ENCODE data around the gene LDAH. TPM values are rescaled to one million over a fixed set of nuclear protein-coding genes. Genes with fewer than 3 reads are reported as not detected.

The LDAH gene
- total RNA-seq, 1 donor from 2014 or later, result 18.3 TPM

DNA sequence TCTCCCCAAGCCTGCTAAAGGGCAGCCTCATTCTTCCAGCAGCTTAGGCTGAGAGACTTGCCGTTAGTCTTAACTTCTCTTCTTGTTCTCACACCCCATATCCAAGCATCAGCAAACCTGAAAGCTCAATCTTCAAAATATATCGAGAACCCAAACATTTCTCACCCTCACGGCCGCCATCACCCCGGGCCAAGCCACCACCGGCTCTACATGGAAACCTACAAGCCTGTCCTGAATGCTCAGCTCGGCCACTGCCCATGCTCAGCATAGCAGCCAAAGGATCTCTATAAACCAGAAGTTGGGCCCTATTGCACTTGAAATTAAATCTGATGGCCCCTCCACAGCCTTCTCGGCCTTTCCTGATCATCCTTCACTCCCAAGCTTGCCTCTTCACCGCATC is 174.1 kb downstream of the LDAH start:
- DNase-seq (ENCODE audit: low spot score), result no peak
- no peak for ATAC-seq
- intact Hi-C loops (cut with DNase I), result loop anchor here (10.0 kb wide), 1 partner anchor 264 kb away; no protein-coding TSS in a partner anchor

DNA sequence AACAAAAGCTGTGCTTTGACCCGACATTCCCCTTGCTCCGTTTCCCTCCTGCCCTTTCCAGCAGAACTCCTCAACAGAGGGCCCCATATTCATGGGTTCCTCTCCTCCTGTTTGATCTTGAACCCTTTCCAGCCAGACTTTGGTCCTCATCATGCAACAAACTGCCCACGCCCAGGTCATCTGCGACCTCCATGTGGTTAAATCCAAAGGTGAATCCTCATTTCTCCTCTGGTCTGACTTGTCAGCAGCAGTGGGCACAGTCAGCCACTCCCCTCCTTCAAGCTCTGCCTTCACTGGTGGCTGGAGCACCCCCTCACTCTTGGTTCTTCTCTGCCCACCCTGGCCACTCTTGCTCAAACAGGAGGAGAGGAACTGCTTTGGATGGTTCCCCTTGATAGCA is 174.7 kb downstream of the LDAH start:
- DNase-seq (ENCODE audit: low spot score) (no peak), ATAC-seq (no peak)
- intact Hi-C loops (cut with DNase I), result loop anchor here (10.0 kb wide), 1 partner anchor 263 kb away; no protein-coding TSS in a partner anchor

DNA sequence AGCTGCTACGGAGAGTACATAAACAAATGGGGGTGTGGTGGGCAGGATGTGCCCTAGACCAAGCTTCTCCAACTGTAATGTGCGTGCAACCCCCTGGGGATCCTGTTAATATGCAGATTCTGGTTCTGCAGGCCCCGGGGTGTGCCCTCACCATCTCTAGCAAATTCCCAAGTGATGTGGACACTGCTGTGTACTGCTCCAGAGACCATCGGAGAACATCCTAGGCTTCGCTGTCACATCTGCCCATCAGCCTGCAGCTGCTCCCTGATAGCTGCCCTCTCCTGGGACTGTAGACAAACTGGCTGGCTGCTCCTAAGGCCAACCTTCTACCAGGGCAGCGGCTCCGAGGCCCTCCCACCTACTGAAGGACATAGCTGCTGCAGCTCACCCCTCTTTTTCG is 175.2 kb downstream of the LDAH start:
- ATAC-seq (no peak), DNase-seq (ENCODE audit: low spot score) (no peak)
- intact Hi-C loops (cut with DNase I), result loop anchor here (10.0 kb wide), 1 partner anchor 263 kb away; no protein-coding TSS in a partner anchor

DNA sequence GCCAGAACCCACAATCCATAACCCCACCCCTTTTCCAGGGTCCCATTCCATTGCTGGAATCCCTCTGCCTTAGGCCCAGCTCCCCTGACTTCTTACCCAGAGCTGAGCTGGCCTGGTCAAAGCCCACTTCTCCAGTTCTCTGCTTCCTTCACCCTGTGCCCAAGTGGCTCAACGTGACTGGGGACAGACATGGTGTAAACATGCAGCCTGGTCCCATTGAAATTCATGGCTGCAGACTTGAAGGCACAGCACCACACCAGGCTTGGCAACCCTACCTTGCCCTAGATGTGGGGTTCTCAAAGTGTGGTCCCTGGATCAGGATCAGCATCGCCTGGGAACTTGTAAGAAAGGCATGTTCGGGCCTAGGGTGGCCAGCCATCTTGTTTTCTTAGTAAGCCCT is 175.7 kb downstream of the LDAH start:
- no peak for ATAC-seq
- intact Hi-C loops (cut with DNase I), result loop anchor here (10.0 kb wide), 1 partner anchor 262 kb away; no protein-coding TSS in a partner anchor
- no peak for DNase-seq (ENCODE audit: low spot score)

DNA sequence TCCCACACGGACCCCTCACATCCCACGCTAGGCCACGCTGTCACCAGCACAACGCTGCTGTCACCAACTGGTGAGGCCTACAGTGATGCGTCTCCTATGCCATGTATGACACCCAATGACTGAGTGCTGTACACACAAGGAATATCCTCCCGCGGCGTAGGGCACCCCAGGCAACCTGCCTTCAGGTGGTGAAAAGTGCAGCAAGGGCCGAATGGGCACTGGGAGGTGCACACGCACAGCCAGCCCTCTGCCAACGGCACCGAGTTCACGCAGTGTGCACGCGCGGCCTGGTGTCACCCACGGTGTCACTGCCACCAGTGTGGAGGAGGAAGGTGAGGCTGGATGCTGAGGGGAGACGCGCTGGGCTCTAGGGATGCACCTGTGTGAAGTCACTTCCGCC is 176.5 kb downstream of the LDAH start:
- ATAC-seq, result no peak
- intact Hi-C loops (cut with DNase I), result loop anchor here (10.0 kb wide), 1 partner anchor 262 kb away; no protein-coding TSS in a partner anchor
- no peak for DNase-seq (ENCODE audit: low spot score)

DNA sequence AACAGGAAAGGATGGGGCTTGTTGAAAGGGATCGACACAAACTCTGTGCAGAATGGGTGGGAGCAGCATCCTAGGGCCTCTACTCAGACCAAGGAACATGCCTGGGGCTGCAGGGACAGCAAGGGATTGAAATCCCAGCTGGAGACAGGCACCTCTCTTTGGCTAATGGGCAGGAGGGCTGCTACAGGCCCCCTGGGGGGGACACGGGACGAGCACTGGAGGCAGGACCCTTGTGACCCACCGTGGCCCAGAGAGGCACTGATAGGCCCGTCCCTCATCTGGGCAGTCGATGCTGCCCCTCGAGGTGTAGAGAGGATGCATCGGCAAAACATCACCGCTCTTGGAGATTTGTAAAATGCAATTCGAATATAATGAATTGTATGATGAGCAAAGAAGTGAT is 177.1 kb downstream of the LDAH start:
- DNase-seq (ENCODE audit: low spot score), result no peak
- intact Hi-C loops (cut with DNase I), result loop anchor here (10.0 kb wide), 1 partner anchor 261 kb away; no protein-coding TSS in a partner anchor
- ATAC-seq, result no peak

DNA sequence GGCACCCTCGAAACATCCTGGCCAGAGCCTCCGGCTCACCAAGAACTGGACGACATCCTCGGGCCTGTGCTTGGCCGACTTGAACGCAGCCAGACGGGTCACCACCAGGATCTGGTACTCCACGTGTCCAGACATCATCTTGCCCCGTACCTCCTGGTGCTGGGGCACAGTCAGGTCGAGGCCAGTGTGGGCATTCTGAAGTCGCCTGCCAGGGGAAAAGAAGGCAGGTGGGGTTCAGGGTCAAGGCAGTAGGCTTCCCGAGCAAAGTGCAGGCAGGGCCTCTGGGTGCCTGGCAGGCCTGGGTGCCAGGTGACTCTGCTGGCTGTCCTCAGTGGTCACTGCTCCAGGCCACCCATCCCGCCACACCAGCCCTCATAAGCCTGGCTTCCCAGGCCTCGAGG is 177.6 kb downstream of the LDAH start:
- no peak for ATAC-seq
- intact Hi-C loops (cut with DNase I), result loop anchor here (10.0 kb wide), 1 partner anchor 260 kb away; no protein-coding TSS in a partner anchor
- DNase-seq (ENCODE audit: low spot score), result no peak

DNA sequence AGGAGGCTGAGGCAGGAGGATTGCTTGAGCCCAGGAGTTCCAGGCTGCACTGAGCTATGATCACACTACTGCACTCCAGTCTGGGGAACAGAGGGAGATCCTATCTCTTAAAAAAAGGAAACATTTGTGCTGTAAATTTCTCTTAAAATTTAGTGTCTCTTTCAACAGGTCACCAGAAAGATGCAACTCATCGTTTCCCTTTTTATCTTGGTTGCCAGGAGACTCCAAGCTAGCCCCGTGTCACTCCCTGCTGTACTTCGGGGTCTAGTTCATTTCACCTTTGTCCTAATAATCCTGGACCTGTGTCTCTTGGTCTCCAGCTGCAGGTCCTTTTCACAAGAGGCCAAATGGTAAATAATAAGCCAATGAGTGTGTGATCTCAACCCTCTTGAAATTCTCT is 179.1 kb downstream of the LDAH start:
- DNase-seq (ENCODE audit: low spot score) (no peak), ATAC-seq (no peak)
- intact Hi-C loops (cut with DNase I), result loop anchor here (10.0 kb wide), 1 partner anchor 259 kb away; no protein-coding TSS in a partner anchor

DNA sequence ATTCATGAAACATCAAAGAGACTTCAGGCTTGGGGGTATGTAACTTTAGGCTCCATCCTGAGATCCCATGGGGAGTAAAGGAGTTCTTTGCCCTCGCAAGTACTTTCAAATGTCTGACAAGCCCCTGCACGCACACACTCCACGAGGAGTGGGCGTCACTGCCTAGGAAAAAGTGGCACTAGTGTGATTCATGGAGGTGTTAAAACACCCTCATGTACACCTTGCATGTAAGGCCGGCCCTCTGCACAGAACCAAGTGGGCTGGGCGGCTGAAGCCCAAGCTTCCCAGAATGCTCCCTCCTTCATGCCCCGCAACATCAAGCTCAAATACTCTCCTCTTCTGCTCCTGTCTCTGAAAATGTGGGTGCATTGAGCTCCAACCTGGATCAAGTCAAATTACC is 179.8 kb downstream of the LDAH start:
- no peak for ATAC-seq
- no peak for DNase-seq (ENCODE audit: low spot score)
- intact Hi-C loops (cut with DNase I), result loop anchor here (10.0 kb wide), 1 partner anchor 258 kb away; no protein-coding TSS in a partner anchor

DNA sequence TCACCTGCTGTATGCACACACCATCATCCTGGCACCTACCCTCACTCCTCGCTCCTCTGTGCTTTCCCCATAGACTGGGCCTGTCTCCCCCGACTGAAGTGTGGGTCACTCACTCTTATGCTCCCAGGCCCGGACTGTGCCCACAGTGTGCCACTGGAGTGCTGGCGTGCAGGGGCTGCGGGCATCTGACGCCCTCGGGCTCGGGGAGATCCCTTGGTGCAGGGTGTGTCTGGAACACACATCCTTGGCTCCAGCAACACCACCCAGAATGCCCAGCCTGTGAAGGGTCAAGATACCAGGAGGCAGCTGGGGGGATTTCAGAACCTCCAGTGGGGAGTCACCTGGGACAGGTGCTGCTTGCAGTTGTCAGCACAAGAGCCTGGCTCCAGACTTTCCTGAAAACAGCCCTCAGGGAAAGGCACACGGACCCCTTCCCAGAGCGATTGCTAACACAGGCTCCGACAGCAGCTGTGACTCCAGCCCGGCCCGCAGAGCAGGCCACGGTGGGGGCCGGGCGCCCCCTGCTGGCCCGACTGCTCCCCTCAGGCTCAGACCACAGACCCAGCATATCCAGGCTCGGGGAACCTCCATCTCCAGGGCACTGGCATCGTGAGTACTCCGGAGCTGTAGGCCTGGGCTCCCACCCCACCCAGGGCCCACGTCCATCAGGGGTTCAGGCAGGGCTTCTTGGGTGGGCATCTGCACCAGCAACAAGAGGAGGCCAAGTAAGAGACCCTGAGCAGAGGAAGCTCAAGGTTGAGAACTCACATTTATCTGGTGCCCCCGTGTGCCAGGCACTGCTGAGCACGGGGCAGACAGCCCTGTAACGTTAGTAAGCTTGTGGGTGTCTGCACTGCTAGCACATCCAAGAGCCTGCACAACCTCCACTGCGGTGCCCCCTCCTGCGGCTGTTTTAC is 180.6 kb downstream of the LDAH start:
- intact Hi-C loops (cut with DNase I), result loop anchor here (10.0 kb wide), 1 partner anchor 258 kb away; no protein-coding TSS in a partner anchor
- ATAC-seq, result peak; percentile 89
- peak; percentile 86 for DNase-seq (ENCODE audit: low spot score)

DNA sequence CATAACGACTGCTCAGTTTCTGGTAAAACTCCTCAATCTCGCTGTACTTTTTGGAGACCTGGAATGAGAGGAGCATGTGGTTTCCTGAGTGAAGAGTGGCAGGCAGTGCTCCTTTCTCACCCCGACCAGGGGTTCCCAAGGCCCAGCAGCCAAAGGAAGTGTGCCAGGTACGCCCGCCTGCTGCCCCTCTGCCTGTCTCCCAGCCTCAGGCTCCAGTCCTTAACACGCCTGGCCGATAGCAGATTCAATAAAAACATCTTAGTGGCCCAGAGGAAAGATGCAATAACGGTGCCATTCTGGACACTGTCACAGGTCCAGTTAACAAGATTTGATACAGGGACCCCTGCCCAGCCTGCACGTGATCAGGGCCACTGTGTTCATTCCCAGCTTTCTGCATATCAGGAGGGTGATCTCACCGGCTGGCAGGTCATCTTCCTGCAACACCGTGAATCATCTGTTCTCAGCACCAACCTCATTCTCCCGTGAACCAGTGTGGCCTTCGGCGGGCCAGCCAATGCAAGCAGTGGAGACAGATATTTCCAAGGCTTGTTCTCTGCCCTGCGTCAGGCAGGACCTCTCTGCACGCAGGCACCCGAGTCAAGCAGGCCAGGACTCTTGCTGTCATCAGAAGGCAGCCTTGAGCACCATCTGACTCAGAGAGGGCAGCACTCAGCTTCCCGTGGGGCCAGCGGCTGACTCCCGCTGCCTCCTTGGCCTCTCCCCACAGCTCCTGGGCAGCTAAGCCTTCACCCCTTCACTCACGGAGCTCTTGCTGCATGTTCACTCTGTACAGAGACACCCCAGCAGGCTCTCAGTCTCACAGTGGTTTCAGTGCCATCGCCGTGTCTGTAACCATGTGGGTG is 181.5 kb downstream of the LDAH start:
- peak; percentile 69 for ATAC-seq
- no peak for DNase-seq (ENCODE audit: low spot score)
- intact Hi-C loops (cut with DNase I), result loop anchor here (10.0 kb wide), 1 partner anchor 257 kb away; no protein-coding TSS in a partner anchor

DNA sequence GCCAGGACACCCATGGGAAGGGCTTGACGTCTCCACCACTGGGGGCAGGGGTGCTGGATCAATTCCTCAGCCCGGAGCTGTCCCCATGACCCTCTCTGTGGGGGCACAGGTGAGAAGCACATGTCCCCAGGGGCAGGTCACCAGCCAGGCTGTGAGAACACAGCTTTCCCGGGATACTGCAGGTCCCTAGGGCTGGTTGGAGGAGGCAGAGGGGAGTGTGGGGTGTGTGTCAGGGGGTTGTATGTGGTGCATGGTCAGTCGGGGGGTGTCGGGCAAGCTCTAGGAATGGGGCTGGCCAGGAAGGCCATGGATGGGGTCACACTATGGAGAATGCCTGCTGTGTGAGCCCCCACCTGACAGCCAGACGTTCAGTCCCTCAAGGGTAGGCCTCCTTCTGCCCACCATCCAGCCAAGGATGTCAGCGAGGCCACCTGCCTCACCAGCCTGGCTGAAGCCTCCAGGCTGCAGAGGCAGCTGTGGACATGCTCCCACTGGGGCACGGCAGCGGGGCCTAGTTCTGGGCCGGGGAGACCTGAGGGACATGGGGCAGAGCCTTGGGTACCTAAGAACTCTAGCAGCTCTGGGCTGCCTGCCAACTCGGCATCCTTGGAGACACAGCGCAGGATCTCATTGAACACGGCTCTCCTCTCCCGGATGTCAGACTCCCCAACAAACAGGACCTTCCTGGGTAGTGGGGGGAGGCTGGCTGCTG is 182.3 kb downstream of the LDAH start:
- peak; percentile 8 for ATAC-seq
- DNase-seq (ENCODE audit: low spot score), result no peak
- intact Hi-C loops (cut with DNase I), result loop anchor here (10.0 kb wide), 1 partner anchor 256 kb away; no protein-coding TSS in a partner anchor

DNA sequence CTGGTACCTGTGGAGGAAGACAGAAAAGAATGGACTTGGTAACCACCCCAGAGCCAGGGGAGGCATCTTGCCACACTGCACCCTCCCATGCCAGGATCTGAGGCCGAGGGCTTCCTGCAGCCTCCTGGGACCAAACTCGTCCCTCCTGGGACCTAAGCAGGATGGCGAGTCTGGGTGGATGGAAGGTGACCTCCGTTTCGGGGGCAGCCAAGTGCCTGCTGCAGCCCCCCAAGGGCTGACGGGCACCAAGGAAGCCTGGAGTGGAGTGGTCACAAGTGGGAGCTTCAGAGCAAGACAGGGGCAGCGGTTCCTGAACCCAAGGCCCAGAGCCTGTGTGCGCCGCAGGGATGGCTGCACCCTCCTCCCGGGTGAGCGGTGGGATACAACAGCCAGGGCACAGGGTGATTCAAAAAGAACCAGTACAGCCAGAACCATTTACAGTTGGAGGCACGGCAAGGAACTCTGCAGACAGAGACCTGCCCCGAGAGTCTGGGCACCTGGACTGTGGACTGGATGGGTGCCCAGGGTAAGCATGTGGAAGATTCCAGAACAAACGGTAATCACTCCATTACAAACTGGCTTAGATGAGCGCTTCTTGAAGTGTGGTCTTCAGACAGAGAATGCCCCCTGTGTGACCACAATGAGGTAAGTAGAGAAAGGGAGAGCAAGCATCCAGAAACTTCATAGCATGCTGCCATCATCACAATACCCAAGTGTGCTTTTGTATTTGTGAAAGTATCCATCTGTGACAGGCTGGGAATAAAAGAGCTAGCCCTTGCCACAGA is 184.1 kb downstream of the LDAH start:
- DNase-seq (ENCODE audit: low spot score) (no peak), ATAC-seq (no peak)
- intact Hi-C loops (cut with DNase I), result no loop called here

DNA sequence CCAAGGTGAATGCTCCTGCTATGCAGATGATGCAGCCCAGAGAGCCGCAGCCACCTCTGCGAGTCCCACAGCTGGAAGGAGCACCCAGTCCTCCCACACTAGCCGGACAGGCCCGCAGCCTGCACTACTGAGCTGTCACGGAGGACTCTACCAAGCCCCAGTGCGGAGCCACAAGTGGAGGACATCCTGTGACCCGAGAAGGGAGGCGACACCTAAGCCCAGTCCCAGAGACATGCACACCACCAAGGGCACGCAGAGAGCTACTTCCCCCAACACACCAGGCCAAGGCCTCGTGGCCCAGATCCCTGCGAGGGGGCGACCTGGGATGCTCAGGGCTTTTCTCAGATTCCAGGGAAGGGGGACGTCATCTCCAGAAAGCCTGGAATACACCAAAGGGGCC is 184.9 kb downstream of the LDAH start:
- intact Hi-C loops (cut with DNase I), result no loop called here
- no peak for DNase-seq (ENCODE audit: low spot score)
- ATAC-seq, result no peak

DNA sequence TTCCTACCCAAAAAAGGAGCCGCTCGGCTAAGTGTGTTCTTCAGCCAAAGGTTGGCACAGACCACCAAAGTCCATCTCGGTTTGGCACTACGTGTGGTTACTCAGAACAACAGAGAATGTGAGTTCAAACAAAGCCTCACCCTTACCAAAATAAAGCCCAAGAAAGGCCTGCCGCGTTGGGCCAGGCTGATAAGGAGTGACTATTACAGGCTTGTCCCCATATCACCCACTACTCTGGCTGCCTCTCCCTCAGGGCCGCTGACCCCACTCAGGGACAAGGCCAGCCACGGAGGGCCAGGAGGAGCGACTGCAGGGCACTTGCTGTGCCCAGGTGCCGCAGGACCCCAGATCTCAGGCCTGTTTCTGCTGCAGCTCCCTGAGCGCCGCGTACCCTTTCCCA is 185.8 kb downstream of the LDAH start:
- intact Hi-C loops (cut with DNase I), result loop anchor here (2.0 kb wide), 1 partner anchor 196 kb away; no protein-coding TSS in a partner anchor
- ATAC-seq (no peak), DNase-seq (ENCODE audit: low spot score) (no peak)

DNA sequence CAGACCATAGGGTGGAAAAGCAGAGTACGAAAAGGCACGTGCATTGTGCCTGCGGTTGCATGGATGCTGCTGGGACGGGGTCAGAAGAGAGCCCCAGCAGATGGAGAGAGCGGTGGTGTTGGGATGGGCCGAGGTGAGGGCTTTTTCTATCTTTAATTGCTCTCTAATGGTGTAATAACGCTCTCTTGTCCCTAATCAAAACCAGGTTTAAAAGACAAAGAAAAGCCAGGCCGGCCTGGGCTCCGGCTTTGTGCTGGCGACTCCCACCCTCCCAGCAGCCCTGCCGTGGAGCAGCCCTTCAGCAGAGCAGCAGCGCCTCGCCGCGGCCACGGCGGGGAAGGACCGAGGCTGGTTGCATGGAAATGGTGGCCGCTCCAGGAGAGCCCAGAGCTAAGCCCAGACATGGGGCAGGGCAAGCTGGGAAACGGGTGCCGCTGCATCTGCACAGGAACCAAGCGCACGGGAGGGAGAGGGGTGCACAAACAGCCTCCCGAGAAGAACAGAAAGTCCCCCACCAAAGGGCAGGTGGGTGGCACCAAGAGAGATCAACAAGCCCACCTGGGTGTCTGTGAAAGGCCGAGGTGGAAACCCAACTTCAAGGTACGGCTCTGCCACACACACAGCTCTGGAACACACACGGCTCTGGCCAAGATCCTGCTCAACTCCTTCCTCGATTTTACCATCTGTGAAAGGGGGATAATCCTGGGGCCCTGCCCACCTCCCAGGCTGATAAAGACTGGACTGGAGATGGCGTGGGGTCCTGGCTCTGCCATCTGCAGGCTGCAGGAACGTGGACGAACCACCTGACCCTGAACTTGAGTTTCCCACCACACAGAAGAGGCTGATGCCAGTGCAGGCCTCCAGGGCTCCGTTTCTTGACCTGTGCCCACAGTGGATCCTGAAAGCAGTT is 187.0 kb downstream of the LDAH start:
- ATAC-seq (peak; percentile 93), DNase-seq (ENCODE audit: low spot score) (peak; percentile 94)
- intact Hi-C loops (cut with DNase I), result loop anchor here (2.0 kb wide), 1 partner anchor 195 kb away; no protein-coding TSS in a partner anchor

DNA sequence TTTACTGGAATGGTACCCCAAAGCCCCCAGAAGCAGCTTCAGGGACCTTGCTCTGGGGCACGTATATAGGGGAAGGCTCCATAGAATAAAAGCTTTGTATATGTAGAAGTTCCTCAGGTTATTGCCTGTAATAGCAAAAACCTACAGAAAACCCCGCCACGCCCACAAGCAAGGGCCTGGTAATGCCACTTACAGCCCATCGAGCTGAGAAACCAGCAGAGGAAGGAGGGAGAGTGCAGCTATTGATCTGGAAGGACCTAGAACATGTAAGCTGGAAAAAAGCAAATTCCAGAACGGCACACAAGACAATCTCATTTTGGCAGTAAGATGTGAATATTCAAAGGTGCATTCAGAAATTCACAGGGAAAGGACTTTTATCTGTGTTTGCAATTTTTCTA is 187.8 kb downstream of the LDAH start:
- ATAC-seq, result no peak
- intact Hi-C loops (cut with DNase I), result no loop called here
- DNase-seq (ENCODE audit: low spot score), result no peak
